Stimulated activated CD4-positive, alpha-beta T cell treated with anti-CD3 and anti-CD28 coated beads, Interleukin-4, amount 100 ng/mL, for 48 hours (primary cell): ENCODE results near the gene EPB41L2.
"Not testable (repeated sequence)": the region's sequence is repeated elsewhere in the genome, so short reads cannot be mapped to it uniquely, and the experiment has no call there.

Experiments
- DNase-seq, 2 donors: peaks; one replicate each; pipeline ENCODE4 v3.0.0-alpha.2; 2020; ENCODE audit warnings: low read depth in 2 of 2

The EPB41L2 gene

GRCh38 chr6:131003488-131004386, 59.3 kb downstream of the EPB41L2 start:
- no peak for DNase-seq

- DNase-seq = no peak
Observed at GRCh38 chr6:131002661-131002980, 60.4 kb downstream of the EPB41L2 start.

GRCh38 chr6:131001945-131002660, 60.9 kb downstream of the EPB41L2 start:
- DNase-seq = no peak

- no peak for DNase-seq
Observed at GRCh38 chr6:131001111-131001736, 61.8 kb downstream of the EPB41L2 start.

GRCh38 chr6:131000544-131000943, 62.5 kb downstream of the EPB41L2 start:
- no peak for DNase-seq

- DNase-seq = no peak
Observed at GRCh38 chr6:130997061-130997753, 65.8 kb downstream of the EPB41L2 start.

GRCh38 chr6:130996635-130997034, 66.4 kb downstream of the EPB41L2 start:
- DNase-seq = no peak

GRCh38 chr6:130995783-130996447, 67.1 kb downstream of the EPB41L2 start:
- DNase-seq = no peak

GRCh38 chr6:130994319-130995097, 68.5 kb downstream of the EPB41L2 start:
- no peak for DNase-seq

- no peak for DNase-seq
Observed at GRCh38 chr6:130993292-130993765, 69.7 kb downstream of the EPB41L2 start.

GRCh38 chr6:130991422-130992137, 71.5 kb downstream of the EPB41L2 start:
- DNase-seq = no peak

- DNase-seq = not testable (repeated sequence)
Observed at GRCh38 chr6:130987539-130987938, 75.5 kb downstream of the EPB41L2 start.

- no peak for DNase-seq
Observed at GRCh38 chr6:130985115-130985514, 77.9 kb downstream of the EPB41L2 start.

- no peak for DNase-seq
Observed at GRCh38 chr6:130982941-130983456, 80.0 kb downstream of the EPB41L2 start.

GRCh38 chr6:130982135-130982534, 80.9 kb downstream of the EPB41L2 start:
- no peak for DNase-seq

GRCh38 chr6:130981409-130981808, 81.6 kb downstream of the EPB41L2 start:
- no peak for DNase-seq

GRCh38 chr6:130980310-130981032, 82.6 kb downstream of the EPB41L2 start:
- DNase-seq = no peak

- DNase-seq = no peak
Observed at GRCh38 chr6:130978660-130979396, 84.2 kb downstream of the EPB41L2 start.
